Measurements from ENCODE around the gene CENPK.
"Not testable (repeated sequence)": the region's sequence is repeated elsewhere in the genome, so short reads cannot be mapped to it uniquely, and the experiment has no call there.

CENPK gene

GRCh38 chr5:65562731-65563701 is at the start of gene CENPK, which contains the start of gene PPWD1:
CENPK (minus strand) TSS chr5:65563168; CDS start chr5:65554907, 8,261 bp downstream.
PPWD1 (plus strand) TSS chr5:65563296; CDS start chr5:65563311, 15 bp downstream.
- FAIRE-seq, result no peak

GRCh38 chr5:65612298-65612907 is 49.4 kb upstream of the CENPK start:
- no peak for FAIRE-seq

GRCh38 chr5:65611524-65611923 is 48.6 kb upstream of the CENPK start:
- no peak for FAIRE-seq

GRCh38 chr5:65601761-65602160 is 38.8 kb upstream of the CENPK start:
- not testable (repeated sequence) for FAIRE-seq

GRCh38 chr5:65588694-65589093 is 25.7 kb upstream of the CENPK start:
- no peak for FAIRE-seq

GRCh38 chr5:65577141-65577540 is 14.2 kb upstream of the CENPK start:
- no peak for FAIRE-seq

- no peak for FAIRE-seq
Observed at GRCh38 chr5:65570598-65571226, 7.7 kb upstream of the CENPK start.

- FAIRE-seq, result no peak
Observed at GRCh38 chr5:65566505-65566904, 3.5 kb upstream of the CENPK start.

GRCh38 chr5:65563777-65564176 is 809 bp upstream of the CENPK start:
- no peak for FAIRE-seq

- no peak for FAIRE-seq
Observed at GRCh38 chr5:65556718-65557117, 6.2 kb downstream of the CENPK start.

- FAIRE-seq, result no peak
Observed at GRCh38 chr5:65556181-65556580, 6.8 kb downstream of the CENPK start.

GRCh38 chr5:65555287-65555686 is 7.7 kb downstream of the CENPK start:
- no peak for FAIRE-seq

GRCh38 chr5:65553941-65554340 is 9.0 kb downstream of the CENPK start:
- FAIRE-seq, result no peak

- no peak for FAIRE-seq
Observed at GRCh38 chr5:65548281-65548680, 14.7 kb downstream of the CENPK start.

- no peak for FAIRE-seq
Observed at GRCh38 chr5:65546141-65546540, 16.8 kb downstream of the CENPK start.

- FAIRE-seq, result no peak
Observed at GRCh38 chr5:65544473-65544872, 18.5 kb downstream of the CENPK start.

GRCh38 chr5:65539827-65540226 is 23.1 kb downstream of the CENPK start:
- no peak for FAIRE-seq

GRCh38 chr5:65535529-65535987 is 27.4 kb downstream of the CENPK start:
- FAIRE-seq, result no peak

- no peak for FAIRE-seq
Observed at GRCh38 chr5:65530904-65531303, 32.1 kb downstream of the CENPK start.

- no peak for FAIRE-seq
Observed at GRCh38 chr5:65525726-65526125, 37.2 kb downstream of the CENPK start.

GRCh38 chr5:65512170-65512937 is 50.6 kb downstream of the CENPK start:
- FAIRE-seq, result no peak

GRCh38 chr5:65508978-65509377 is 54.0 kb downstream of the CENPK start:
- FAIRE-seq, result no peak

- no peak for FAIRE-seq
Observed at GRCh38 chr5:65506961-65507360, 56.0 kb downstream of the CENPK start.

Data from colon (tissue), 2 donors.